ENCODE results near the gene YPEL1. TPM values are rescaled to one million over a fixed set of nuclear protein-coding genes. Genes with fewer than 3 reads are reported as not detected.
A peak's percentile ranks its signal among the peaks of the same experiment; 100 is the strongest.

The YPEL1 gene
- total and polyA plus RNA-seq, 10 of the 15 experiments (the other 5 are each of a cell fraction or from before 2014, with no cell fraction given): 0.13 to 5.0 (median 1.6) TPM

GRCh38 chr22:21677606-21678443 lies 57.8 kb downstream of the YPEL1 start:
- RAD21 ChIA-PET (ENCODE audit: unreplicated experiment): no interaction called here
- H3K27me3 ChIP-seq (replicated peaks in 1 of 2; ENCODE audit: control insufficient read depth in 2 of 2, insufficient read depth in 2 of 2, low read length in 1 of 2): no peaks in the 10 kb centered on the region
- FAIRE-seq: no peak
- CTCF ChIA-PET: no interaction called here
- no TSS peak for BruUV-seq (replicated peaks)
- no peak overlapping the region for H3K27ac ChIP-seq (ENCODE audit: control insufficient read depth, insufficient read depth)
- SMC1A ChIA-PET (ENCODE audit: uncharacterized antibody, unreplicated experiment): no interaction called here
- TF ChIP-seq POLR2A (IDR thresholded peaks at IDR 0.05; ENCODE audit: low read depth, low read length) (peak; percentile 30; the same call in 1 of the 2 replicates), ZBTB40 (IDR thresholded peaks at IDR 0.05; ENCODE audit: borderline replicate concordance) (no peak)
- H3K9ac ChIP-seq (ENCODE audit: control insufficient read depth, insufficient read depth, low read length): no peak overlapping the region
- H3K79me2 ChIP-seq (ENCODE audit: control insufficient read depth, insufficient read depth, low read length): no peaks in the 10 kb centered on the region
- no peak overlapping the region for H2AFZ ChIP-seq (ENCODE audit: control insufficient read depth, low read depth, low read length)
- no peaks in the 10 kb centered on the region for H4K20me1 ChIP-seq (ENCODE audit: control insufficient read depth, insufficient read depth)
- intact Hi-C loops (cut with micrococcal nuclease; ENCODE audit: unreplicated experiment): no loop called here
- H3K4me2 ChIP-seq (ENCODE audit: control insufficient read depth, insufficient read depth): no peak overlapping the region
- peaks cover 6 to 18% of the 10 kb centered on the region in 2 experiments for H3K36me3 ChIP-seq (ENCODE audit: control insufficient read depth in 2 of 2, insufficient read depth in 2 of 2, low read length in 1 of 2)
- 98% methylated on average over 15 of the region's 15 CpGs for WGBS (ENCODE audit: insufficient coverage, insufficient replicate concordance, low lambda C conversion rate, missing lambda C conversion rate)
- in situ Hi-C loops (cut with MboI): no loop called here
- no peaks in the 10 kb centered on the region for H3K9me3 ChIP-seq (replicated peaks; ENCODE audit: control insufficient read depth, insufficient read depth, low read length)
- POLR2A ChIA-PET: no interaction called here
- ATAC-seq: no peak
- H3K4me3 ChIP-seq: no peak overlapping the region
- no peak for DNase-seq (ENCODE audit: low read depth, low spot score)
- no peaks in the 10 kb centered on the region; the same call in 1 of the 2 replicates for H3K4me1 ChIP-seq (ENCODE audit: control insufficient read depth, insufficient read depth, low read length)

Data from GM12878 (cell line).